A673 (cell line): ENCODE measurements around the gene MINAR1. TPM values are rescaled to one million over a fixed set of nuclear protein-coding genes. Genes with fewer than 3 reads are reported as not detected.

Source experiments
- BruUV-seq: library from RNA; stranded (reverse); fragments of 400-500 nt; replicated peaks from 2 replicates; lab custom pipeline; 2021; lab: Mats Ljungman, UMichigan
- CTCF ChIA-PET: fragments of 300-600 bp; sonication (Branson Sonifier 250); formaldehyde crosslinking; loops from one replicate; lab custom pipeline; 2022; ENCODE audit warnings: antibody characterized with exemption; lab: Charles Lee
- POLR2A ChIA-PET: fragments of 300-600 bp; sonication (Branson Sonifier 250); formaldehyde crosslinking; loops from one replicate; lab custom pipeline; 2022; ENCODE audit warnings: antibody characterized with exemption; ENCODE audit not compliant: low non-redundant PET; lab: Charles Lee
- DNase-seq: peaks from one replicate; pipeline ENCODE4 v3.0.0-alpha.2; 2015; ENCODE audit warnings: low spot score
- H3K27ac ChIP-seq: fragments of 200-600 bp; sonication (generic); 2 replicates; pipeline ENCODE4 v1.5.1; 2016; ENCODE audit warnings: mixed run types, low read depth, mild to moderate bottlenecking, mixed read lengths, antibody characterized with exemption, low read length; ENCODE audit not compliant: poor library complexity, severe bottlenecking
- H3K27me3 ChIP-seq: fragments of 200-600 bp; sonication (generic); replicated peaks from 2 replicates; pipeline ENCODE4 v1.6.1; 2017; ENCODE audit warnings: mixed run types, low read depth, mild to moderate bottlenecking, mixed read lengths, antibody characterized with exemption, low read length; ENCODE audit not compliant: insufficient read depth, poor library complexity
- H3K36me3 ChIP-seq: fragments of 200-600 bp; sonication (generic); 2 replicates; pipeline ENCODE4 v1.6.1; 2016; ENCODE audit warnings: mixed run types, mild to moderate bottlenecking, mixed read lengths, antibody characterized with exemption, low read length; ENCODE audit not compliant: insufficient read depth, poor library complexity, severe bottlenecking
- H3K4me1 ChIP-seq: fragments of 200-600 bp; sonication (generic); 2 replicates; pipeline ENCODE4 v1.6.1; 2017; ENCODE audit warnings: mixed run types, mild to moderate bottlenecking, mixed read lengths, antibody characterized with exemption, low read length; ENCODE audit not compliant: insufficient read depth, poor library complexity, severe bottlenecking
- H3K4me3 ChIP-seq: fragments of 200-600 bp; sonication (generic); 2 replicates; pipeline ENCODE4 v1.5.1; 2016; ENCODE audit warnings: low read depth, mixed run types, mild to moderate bottlenecking, mixed read lengths, low read length; ENCODE audit not compliant: poor library complexity, severe bottlenecking
- H3K9me3 ChIP-seq: fragments of 200-600 bp; sonication (generic); 2 replicates; pipeline ENCODE4 v1.6.1; 2016; ENCODE audit warnings: mixed run types, low read depth, mild to moderate bottlenecking, mixed read lengths, antibody characterized with exemption, low read length; ENCODE audit not compliant: poor library complexity, severe bottlenecking
- CTCF ChIP-seq: fragments of 300-800, 200-600 bp; sonication (generic); conservative IDR thresholded peaks from 2 replicates; pipeline ENCODE4 v1.5.1; 2017; ENCODE audit warnings: low read depth, mild to moderate bottlenecking, antibody characterized with exemption, low read length, moderate library complexity, mixed read lengths
- EZH2 ChIP-seq: fragments of 200-600 bp; sonication (generic); IDR thresholded peaks from 2 replicates; pipeline ENCODE4 v1.6.1; 2017; ENCODE audit warnings: borderline replicate concordance, low read depth, mild to moderate bottlenecking, mixed read lengths, antibody characterized with exemption, low read length; ENCODE audit not compliant: poor library complexity, severe bottlenecking
- intact Hi-C: fragments of 100-400 bp; cut with micrococcal nuclease; formaldehyde crosslinking; loops from one replicate; pipeline ENCODE4 v1.10.0; 2022; ENCODE audit not compliant: unreplicated experiment
- total RNA-seq: library from RNA; stranded (reverse); gene quantifications from 2 replicates; pipeline ENCODE4 v1.2.3, GENCODE V29; 2021

The MINAR1 gene
- total RNA-seq, 1 experiment from 2014 or later: 1.6 TPM

- ChIA-PET POLR2A (no interaction called here), CTCF (no interaction called here)
- no peak overlapping the region for H3K4me3 ChIP-seq
- intact Hi-C loops: no loop called here
- TF ChIP-seq CTCF: no peak
- TF ChIP-seq EZH2: no peak
- H3K27ac ChIP-seq: no peak overlapping the region
- no TSS peak for BruUV-seq
- peaks cover 29% of the 10 kb centered on the region for H3K27me3 ChIP-seq
- H3K9me3 ChIP-seq: no peaks in the 10 kb centered on the region
- no peaks in the 10 kb centered on the region for H3K36me3 ChIP-seq
- DNase-seq: no peak
- no peaks in the 10 kb centered on the region for H3K4me1 ChIP-seq
Measured at GRCh38 chr15:79437275-79438000, 5.3 kb downstream of the MINAR1 start.

DNA sequence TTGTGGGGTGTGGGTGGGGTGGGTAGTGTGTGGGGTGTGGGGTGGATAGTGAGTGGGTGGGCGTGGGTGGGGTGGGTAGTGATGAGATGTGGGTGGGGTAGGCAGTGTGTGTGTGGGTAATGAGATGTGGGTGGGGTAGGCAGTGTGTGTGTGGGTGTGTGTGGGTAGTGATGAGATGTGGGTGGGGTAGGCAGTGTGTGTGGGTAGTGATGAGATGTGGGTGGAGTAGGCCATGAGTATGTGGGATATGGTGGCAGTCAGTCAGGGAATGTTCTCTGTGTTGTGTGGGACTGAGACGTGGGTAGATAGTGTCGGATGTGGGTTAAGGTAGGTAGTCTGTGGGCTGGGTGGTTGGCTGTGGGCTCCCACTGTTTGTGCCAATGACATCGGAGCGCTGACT lies 7.1 kb downstream of the MINAR1 start:
- no peaks in the 10 kb centered on the region for H3K4me1 ChIP-seq
- CTCF ChIA-PET: no interaction called here
- no peak overlapping the region for H3K4me3 ChIP-seq
- H3K27me3 ChIP-seq: peaks cover 11% of the 10 kb centered on the region
- no peak overlapping the region for H3K27ac ChIP-seq
- intact Hi-C loops: no loop called here
- no peaks in the 10 kb centered on the region for H3K9me3 ChIP-seq
- POLR2A ChIA-PET: no interaction called here
- DNase-seq: no peak
- H3K36me3 ChIP-seq: no peaks in the 10 kb centered on the region
- no TSS peak for BruUV-seq
- no peak for TF ChIP-seq CTCF
- no peak for TF ChIP-seq EZH2

GRCh38 chr15:79440355-79440908 lies 8.3 kb downstream of the MINAR1 start:
- no peak overlapping the region for H3K4me3 ChIP-seq
- no peaks in the 10 kb centered on the region for H3K36me3 ChIP-seq
- H3K27me3 ChIP-seq: peaks cover 5% of the 10 kb centered on the region
- BruUV-seq: no TSS peak
- CTCF ChIA-PET: no interaction called here
- DNase-seq: no peak
- POLR2A ChIA-PET: no interaction called here
- no peaks in the 10 kb centered on the region for H3K9me3 ChIP-seq
- TF ChIP-seq CTCF: no peak
- TF ChIP-seq EZH2: no peak
- intact Hi-C loops: no loop called here
- H3K27ac ChIP-seq: no peak overlapping the region
- H3K4me1 ChIP-seq: no peaks in the 10 kb centered on the region
